Small intestine (tissue), 16 donors: ENCODE results near the gene ST3GAL2. TPM values are rescaled to one million over a fixed set of nuclear protein-coding genes. Genes with fewer than 3 reads are reported as not detected.
A peak's percentile ranks its signal among the peaks of the same experiment; 100 is the strongest.

Experiments
- DNase-seq, 2 donors: peaks; one replicate each; pipeline versions ENCODE4 v3.0.0 to v3.0.0-alpha.2; 2013
- FAIRE-seq: peaks from 2 replicates; lab custom pipeline; 2012; peaks lifted over from hg19 to GRCh38; lab: Jason Lieb, UNC
- H3K27ac ChIP-seq, 3 donors: one replicate each; pipeline ENCODE4 v1.5.1; 2013; ENCODE audit warnings: low read length in 2 of 3, mild to moderate bottlenecking in 2 of 3, control low read depth in 1 of 3, inconsistent platforms in 1 of 3, low read depth in 1 of 3, moderate library complexity in 1 of 3
- H3K27me3 ChIP-seq, 3 donors: one replicate each; pipeline ENCODE4 v1.6.1; 2013; ENCODE audit warnings: low read length in 3 of 3, inconsistent platforms in 1 of 3; ENCODE audit not compliant: control insufficient read depth in 3 of 3, insufficient read depth in 3 of 3
- H3K36me3 ChIP-seq, 3 donors: one replicate each; pipeline ENCODE4 v1.6.1; 2013; ENCODE audit warnings: low read length in 3 of 3, inconsistent platforms in 1 of 3, low read depth in 1 of 3, mild to moderate bottlenecking in 1 of 3, moderate library complexity in 1 of 3; ENCODE audit not compliant: control insufficient read depth in 3 of 3, insufficient read depth in 2 of 3
- H3K4me1 ChIP-seq, 3 donors: one replicate each; pipeline ENCODE4 v1.6.1; 2013; ENCODE audit warnings: low read length in 2 of 3, inconsistent platforms in 1 of 3, low read depth in 1 of 3, mild to moderate bottlenecking in 1 of 3, moderate library complexity in 1 of 3; ENCODE audit not compliant: control insufficient read depth in 3 of 3, insufficient read depth in 2 of 3
- H3K4me3 ChIP-seq, 3 donors: one replicate each; pipeline ENCODE4 v1.5.1; 2013; ENCODE audit warnings: low read length in 3 of 3, control low read depth in 1 of 3, inconsistent platforms in 1 of 3, low read depth in 1 of 3, mild to moderate bottlenecking in 1 of 3, moderate library complexity in 1 of 3
- H3K9me3 ChIP-seq, 2 donors: one replicate each; pipeline ENCODE4 v1.6.1; 2013; ENCODE audit warnings: low read depth in 1 of 2, low read length in 1 of 2; ENCODE audit not compliant: control insufficient read depth in 2 of 2, insufficient read depth in 1 of 2
- WGBS, 3 donors: extraction: QIAGEN DNeasy Blood & Tissue Kit; methylation state at CpG; one replicate each; pipeline ENCODE4 v1.1.7; 2013; 5-methylcytosine and 5-hydroxymethylcytosine counted together
- long read RNA-seq, 10 donors: transcript quantifications; one replicate each; lab custom pipeline, GENCODE V29; 2026
- polyA plus RNA-seq, 4 donors: library from polyadenylated mRNA; stranded (reverse) in 3 of 4; unstranded in 1 of 4; fragments of 200-250 nt in 3 of 4; fragments of 120-200 nt in 1 of 4; gene quantifications; one replicate each; pipeline versions ENCODE4 v1.2.1 to v1.2.3, GENCODE V29; 2013
- donor health status: healthy with polysubstance abuse.
- donor health status: control.
- donor health status: control.
- donor health status: Bipolar disorder and iron deficiency.
- donor health status: healthy.

Gene ST3GAL2, protein sequence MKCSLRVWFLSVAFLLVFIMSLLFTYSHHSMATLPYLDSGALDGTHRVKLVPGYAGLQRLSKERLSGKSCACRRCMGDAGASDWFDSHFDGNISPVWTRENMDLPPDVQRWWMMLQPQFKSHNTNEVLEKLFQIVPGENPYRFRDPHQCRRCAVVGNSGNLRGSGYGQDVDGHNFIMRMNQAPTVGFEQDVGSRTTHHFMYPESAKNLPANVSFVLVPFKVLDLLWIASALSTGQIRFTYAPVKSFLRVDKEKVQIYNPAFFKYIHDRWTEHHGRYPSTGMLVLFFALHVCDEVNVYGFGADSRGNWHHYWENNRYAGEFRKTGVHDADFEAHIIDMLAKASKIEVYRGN
- polyA plus RNA-seq: 10 to 100 TPM in 1 of 4 donors, 1 to 10 TPM in 3; 5.6 to 16.3 (median 8.4) TPM
- long read RNA-seq, donor 1: 0 reads
- long read RNA-seq, donor 2, full-length matches to known transcripts: 3 of 3 reads
- long read RNA-seq, donor 2, partial matches to known transcripts: 0 of 3 reads
- long read RNA-seq, donor 2, other reads (novel, unspliced or antisense): 0 of 3 reads
- long read RNA-seq, donor 3, partial matches to known transcripts: 0 of 3 reads
- long read RNA-seq, donor 3, other reads (novel, unspliced or antisense): 0 of 3 reads
- long read RNA-seq, donor 4: 0 reads
- long read RNA-seq, donor 5, full-length matches to known transcripts: 2 of 18 reads
- long read RNA-seq, donor 5, partial matches to known transcripts: 16 of 18 reads
- long read RNA-seq, donor 5, other reads (novel, unspliced or antisense): 0 of 18 reads
- long read RNA-seq, donor 6, partial matches to known transcripts: 0 of 3 reads
- long read RNA-seq, donor 6, other reads (novel, unspliced or antisense): 0 of 3 reads
- long read RNA-seq, donor 7, full-length matches to known transcripts: 2 of 12 reads
- long read RNA-seq, donor 7, partial matches to known transcripts: 10 of 12 reads
- long read RNA-seq, donor 7, other reads (novel, unspliced or antisense): 0 of 12 reads
- long read RNA-seq, donor 8, partial matches to known transcripts: 0 of 1 reads
- long read RNA-seq, donor 8, other reads (novel, unspliced or antisense): 0 of 1 reads
- long read RNA-seq, donor 9, full-length matches to known transcripts: 1 of 1 reads
- long read RNA-seq, donor 9, partial matches to known transcripts: 0 of 1 reads
- long read RNA-seq, donor 9, other reads (novel, unspliced or antisense): 0 of 1 reads
- long read RNA-seq, donor 10, full-length matches to known transcripts: 5 of 10 reads
- long read RNA-seq, donor 10, partial matches to known transcripts: 5 of 10 reads
- long read RNA-seq, donor 10, other reads (novel, unspliced or antisense): 0 of 10 reads

DNA sequence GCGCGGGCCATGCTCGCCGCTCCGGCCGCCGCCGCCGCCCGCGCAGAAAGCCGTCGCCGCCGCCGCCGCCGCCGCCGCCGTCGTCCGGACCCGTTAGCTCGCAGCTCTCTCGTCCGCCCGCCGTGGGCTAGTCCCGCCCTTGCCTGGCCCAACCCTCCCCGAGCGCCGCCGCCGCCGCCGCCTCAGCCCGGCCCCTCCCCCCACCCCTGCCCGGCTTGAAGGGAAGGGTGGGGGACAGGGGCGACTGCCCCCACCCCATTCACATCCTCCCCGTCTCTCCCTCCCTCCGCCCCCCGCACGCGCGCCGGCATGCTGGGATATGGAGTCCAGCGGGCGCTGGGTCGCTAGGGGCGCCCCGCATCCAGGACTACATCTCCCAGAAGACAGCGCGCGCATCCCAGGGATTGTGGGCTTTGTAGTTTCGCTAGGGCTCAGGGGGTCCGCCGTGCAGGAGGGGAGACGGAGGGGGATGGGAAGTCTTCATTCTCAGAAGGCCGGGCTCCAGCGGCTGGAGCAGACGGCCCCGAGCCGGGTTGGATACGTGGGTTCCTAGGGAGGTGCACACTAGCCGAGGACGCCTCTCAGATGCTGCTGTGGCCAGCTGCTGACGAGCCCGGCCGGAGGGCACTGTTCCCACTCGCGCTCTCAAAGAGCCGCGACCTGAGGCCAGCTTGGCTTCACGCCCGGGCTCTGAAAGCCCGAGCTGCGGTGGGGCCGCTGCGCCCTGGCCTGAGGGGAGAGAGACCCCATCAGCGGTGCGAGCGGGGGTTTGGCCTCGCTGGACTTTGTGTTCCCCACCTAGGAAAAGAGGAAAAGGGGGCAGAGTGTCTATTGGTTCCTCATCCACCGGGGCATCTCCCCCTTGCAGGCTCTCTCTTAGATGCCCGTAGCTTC, at the start of gene ST3GAL2:
TSS of gene ST3GAL2 (minus strand) at position 132 of the 894 bp plus-strand sequence. CDS start 40,570 bp downstream, outside the sequence.
- Histone ChIP-seq H3K4me1 (peaks cover 0 to 44% (median 15%) of the 10 kb centered on the region in 3 donors), H3K4me3 (peak within 1 kb of the TSS; percentile 70 to 84 (median 82)), H3K9me3 (no peaks in the 10 kb centered on the region), H3K27ac (peak within 1 kb of the TSS; percentile 50 to 75 (median 69)), H3K36me3 (peaks cover 0 to 14% (median 0%) of the 10 kb centered on the region in 3 donors), H3K27me3 (no peaks in the 10 kb centered on the region)
- FAIRE-seq: no peak
- DNase-seq: peak; percentile 89 to 96
- WGBS, 3 donors: 1 to 2% (median 1%) methylated on average over 41 to 84 of the region's 86 CpGs

DNA sequence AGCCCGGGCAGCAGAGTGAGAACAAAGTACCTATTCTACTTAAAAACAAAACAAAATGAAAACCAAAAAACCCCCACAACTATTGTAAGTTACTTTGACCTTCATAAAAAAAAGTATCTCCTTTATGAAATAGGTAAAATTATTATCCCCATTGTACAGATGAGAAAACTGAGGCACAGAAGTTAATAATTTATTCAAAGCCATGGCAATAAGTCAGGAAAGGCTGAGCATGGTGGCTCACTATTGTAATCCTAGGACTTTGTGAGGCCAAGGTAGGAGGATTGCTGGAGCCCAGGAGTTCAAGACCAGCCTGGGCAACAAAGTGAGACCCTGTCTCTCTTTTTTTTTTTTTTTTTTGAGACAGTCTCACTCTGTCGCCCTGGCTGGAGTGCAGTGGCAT, 46.0 kb upstream of the ST3GAL2 start:
- no peaks in the 10 kb centered on the region for H3K4me1 ChIP-seq
- peaks cover 8 to 83% (median 15%) of the 10 kb centered on the region in 3 donors for H3K36me3 ChIP-seq
- WGBS, 3 donors: 88 to 97% (median 95%) methylated on average over 2 of the region's 2 CpGs
- FAIRE-seq: no peak
- H3K27ac ChIP-seq: no peak overlapping the region
- no peaks in the 10 kb centered on the region for H3K27me3 ChIP-seq
- no peaks in the 10 kb centered on the region for H3K9me3 ChIP-seq
- H3K4me3 ChIP-seq: no peak overlapping the region
- DNase-seq: no peak

DNA sequence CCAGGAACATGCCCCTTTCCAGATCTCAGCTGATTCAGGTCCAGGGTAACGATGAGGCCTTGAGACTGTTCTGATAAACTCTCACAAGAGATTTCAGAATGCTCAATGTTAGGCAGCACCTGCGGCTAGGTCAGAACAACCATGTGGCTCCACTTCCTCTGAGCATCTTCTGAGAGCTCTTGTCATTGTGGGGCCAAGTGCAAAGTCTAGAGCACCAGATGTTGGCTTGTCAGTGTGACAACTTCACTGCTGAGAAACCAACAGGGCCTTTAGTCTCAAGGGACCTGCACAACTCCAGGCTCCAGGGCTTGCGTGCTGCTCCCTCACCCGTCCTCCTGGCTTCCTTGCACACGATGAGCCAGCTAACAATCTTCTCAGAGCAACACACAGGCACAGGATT, 44.5 kb upstream of the ST3GAL2 start:
- peaks cover 8 to 85% (median 18%) of the 10 kb centered on the region in 3 donors for H3K36me3 ChIP-seq
- no peaks in the 10 kb centered on the region for H3K27me3 ChIP-seq
- no peak for DNase-seq
- FAIRE-seq: no peak
- H3K27ac ChIP-seq: no peak overlapping the region
- no peak overlapping the region for H3K4me3 ChIP-seq
- no peaks in the 10 kb centered on the region for H3K4me1 ChIP-seq
- H3K9me3 ChIP-seq: no peaks in the 10 kb centered on the region
- 81 to 87% (median 85%) methylated on average over 5 of the region's 5 CpGs for WGBS, 3 donors

DNA sequence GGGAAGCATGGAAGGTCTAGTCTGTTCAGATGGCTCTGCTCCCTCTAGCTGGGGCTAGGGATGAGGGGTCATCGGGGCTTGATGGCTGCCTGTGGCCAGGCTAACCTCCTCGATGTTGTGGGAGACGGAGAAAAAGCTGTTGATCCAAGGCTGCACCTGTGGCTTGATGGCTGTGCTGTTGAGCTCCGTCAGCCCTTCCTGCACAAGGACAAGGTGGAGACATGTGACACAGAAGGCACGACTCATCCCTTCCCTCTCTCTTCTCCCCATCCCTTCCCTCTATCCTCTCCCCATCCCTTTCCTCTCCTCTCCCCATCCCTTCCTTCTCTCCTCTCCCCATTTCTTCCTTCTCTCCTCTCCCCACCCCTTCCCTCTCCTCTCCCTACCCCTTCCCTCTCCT, 43.7 kb upstream of the ST3GAL2 start:
- H3K27ac ChIP-seq: no peak overlapping the region
- H3K9me3 ChIP-seq: no peaks in the 10 kb centered on the region
- H3K27me3 ChIP-seq: no peaks in the 10 kb centered on the region
- no peaks in the 10 kb centered on the region for H3K4me1 ChIP-seq
- WGBS, 3 donors: 89 to 91% (median 89%) methylated on average over 5 of the region's 5 CpGs
- FAIRE-seq (no peak), DNase-seq (no peak)
- no peak overlapping the region for H3K4me3 ChIP-seq
- H3K36me3 ChIP-seq: peaks cover 8 to 86% (median 18%) of the 10 kb centered on the region in 3 donors

DNA sequence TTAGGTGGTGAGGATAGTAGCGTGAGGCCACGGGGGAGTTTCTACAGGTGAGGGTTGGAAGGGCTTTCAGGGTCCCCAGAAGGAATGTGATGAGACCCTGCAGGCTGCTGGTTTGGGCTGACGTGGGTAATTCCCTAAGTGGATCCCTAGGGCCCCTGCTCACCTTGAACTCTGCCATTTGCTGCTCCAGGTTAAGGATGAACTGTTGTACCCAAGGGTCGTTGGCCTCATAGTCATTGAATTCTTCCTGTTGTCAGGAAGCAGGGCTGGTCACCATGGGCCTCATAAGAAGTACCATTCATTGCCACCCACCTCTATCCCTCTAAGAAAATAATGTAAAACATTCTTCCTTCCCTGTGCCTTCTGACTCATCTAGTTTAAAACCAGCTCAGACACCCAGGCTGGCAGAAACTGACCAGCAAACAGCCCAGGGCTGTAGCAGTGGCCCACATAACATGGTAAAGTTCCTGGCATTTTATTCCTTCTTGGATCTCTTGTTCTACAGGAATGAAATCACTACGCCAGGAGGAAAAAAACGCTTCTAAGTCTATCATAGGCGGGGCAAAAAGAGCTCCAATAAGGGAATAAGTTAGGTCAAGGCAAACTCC, 43.1 kb upstream of the ST3GAL2 start:
- H3K9me3 ChIP-seq: no peaks in the 10 kb centered on the region
- no peak overlapping the region for H3K27ac ChIP-seq
- 74 to 86% (median 86%) methylated on average over 7 of the region's 7 CpGs for WGBS, 3 donors
- H3K36me3 ChIP-seq: peaks cover 8 to 86% (median 18%) of the 10 kb centered on the region in 3 donors
- no peaks in the 10 kb centered on the region for H3K4me1 ChIP-seq
- FAIRE-seq (no peak), DNase-seq (no peak)
- no peak overlapping the region for H3K4me3 ChIP-seq
- H3K27me3 ChIP-seq: no peaks in the 10 kb centered on the region

DNA sequence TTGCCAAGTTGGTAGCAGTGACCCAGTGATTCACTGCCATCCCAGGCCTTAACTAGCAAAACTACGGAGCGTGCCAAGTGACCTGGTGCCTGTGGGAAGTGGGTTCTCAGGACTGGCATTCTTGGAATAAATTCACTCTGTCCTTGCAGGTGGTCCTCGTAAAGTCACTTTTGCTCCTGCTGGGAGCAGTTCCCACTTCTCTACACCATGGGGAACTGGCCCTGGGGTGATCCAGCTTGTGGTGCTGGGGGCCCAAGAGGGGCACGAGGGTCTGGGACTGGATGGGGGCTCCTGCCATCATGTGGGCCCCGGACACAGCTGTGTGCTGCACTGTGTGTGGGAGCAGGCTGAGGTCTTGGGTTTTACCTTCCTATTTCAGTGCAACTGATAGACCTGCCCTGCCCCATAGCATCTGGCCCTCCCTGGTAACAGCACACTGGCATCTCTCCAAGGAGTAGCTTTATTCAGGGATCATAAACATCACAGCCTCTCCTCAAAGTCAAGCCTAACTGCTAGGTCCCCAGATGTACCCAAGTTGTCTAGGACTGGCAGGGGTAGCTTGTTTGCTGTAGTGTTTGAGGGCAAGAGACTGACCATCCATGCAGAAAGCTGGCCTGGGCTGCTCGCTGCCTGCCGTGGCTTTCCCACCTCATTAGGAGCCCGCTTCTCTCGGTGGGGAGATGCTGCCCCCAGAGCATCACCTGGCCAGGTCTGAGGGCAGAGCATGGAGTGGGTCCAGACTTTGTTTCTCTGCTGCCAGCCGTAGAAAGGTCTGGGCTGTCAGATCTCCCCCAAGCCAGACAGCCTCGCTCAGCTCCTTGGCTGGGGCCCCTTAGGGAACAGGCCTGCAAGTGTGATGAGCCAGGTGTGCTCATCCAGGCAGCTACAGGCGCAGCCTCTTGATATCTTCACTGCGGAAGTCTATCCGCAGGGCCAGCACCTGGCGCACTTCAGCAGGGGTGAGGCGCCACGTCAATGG, 41.5 kb upstream of the ST3GAL2 start:
- H3K36me3 ChIP-seq: peaks cover 8 to 87% (median 19%) of the 10 kb centered on the region in 3 donors

More for the DNA sequence above, 41.5 kb upstream of the ST3GAL2 start:
- H3K27me3 ChIP-seq: no peaks in the 10 kb centered on the region
- H3K27ac ChIP-seq: no peak overlapping the region
- no peak for FAIRE-seq
- no peaks in the 10 kb centered on the region for H3K4me1 ChIP-seq
- 81 to 86% (median 86%) methylated on average over 17 of the region's 17 CpGs for WGBS, 3 donors
- DNase-seq: peak in 1 of 2 donors; percentile 42
- H3K9me3 ChIP-seq: no peaks in the 10 kb centered on the region
- H3K4me3 ChIP-seq: no peak overlapping the region
